ENCODE results near the gene COQ4. TPM values are rescaled to one million over a fixed set of nuclear protein-coding genes. Genes with fewer than 3 reads are reported as not detected.

COQ4 gene
- total RNA-seq, 1 donor from 2014 or later, result 42.1 TPM

- intact Hi-C loops (cut with micrococcal nuclease), result loop anchor here (1.0 to 5.0 kb wide), 15 partner anchors 9 to 416 kb away; partner anchors contain the start of genes CERCAM, CIZ1, COQ4 and GLE1
Observed at GRCh38 chr9:128370752-128371629, 48.4 kb downstream of the COQ4 start, which contains the start of gene URM1. URM1 (plus strand) TSS chr9:128371374; CDS start chr9:128371381, 7 bp downstream.

DNA sequence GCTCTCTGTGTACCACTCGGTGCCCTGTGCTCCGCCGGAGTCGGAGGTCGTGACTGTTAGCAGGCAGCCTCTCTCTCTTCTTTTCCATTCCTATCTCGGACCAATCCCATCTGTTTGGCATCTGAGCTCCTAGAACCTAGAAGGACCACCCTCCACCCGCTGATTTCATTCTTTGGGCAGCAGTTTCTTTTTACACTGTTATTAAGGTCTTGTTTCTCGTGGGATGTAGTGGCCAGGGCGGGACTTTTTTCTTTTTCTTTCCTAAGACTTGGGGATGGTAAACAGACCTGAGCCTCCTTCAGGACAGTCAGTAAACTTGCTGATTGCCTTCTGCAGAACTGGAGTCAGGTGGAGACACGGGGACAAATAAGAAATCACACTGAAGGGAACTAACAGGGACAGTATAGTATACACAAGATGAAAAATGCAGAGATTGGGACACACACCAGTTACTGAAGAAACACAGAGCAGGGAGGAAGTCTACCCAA, 49.0 kb downstream of the COQ4 start:
- intact Hi-C loops (cut with micrococcal nuclease), result loop anchor here (1.0 to 5.0 kb wide), 15 partner anchors 9 to 415 kb away; partner anchors contain the start of genes CERCAM, CIZ1, COQ4 and GLE1

- intact Hi-C loops (cut with micrococcal nuclease), result loop anchor here (5.0 kb wide), 1 partner anchor 245 kb away; the partner anchor contains the start of gene PTGES2
Observed at GRCh38 chr9:128372188-128372641, 49.6 kb downstream of the COQ4 start.

DNA sequence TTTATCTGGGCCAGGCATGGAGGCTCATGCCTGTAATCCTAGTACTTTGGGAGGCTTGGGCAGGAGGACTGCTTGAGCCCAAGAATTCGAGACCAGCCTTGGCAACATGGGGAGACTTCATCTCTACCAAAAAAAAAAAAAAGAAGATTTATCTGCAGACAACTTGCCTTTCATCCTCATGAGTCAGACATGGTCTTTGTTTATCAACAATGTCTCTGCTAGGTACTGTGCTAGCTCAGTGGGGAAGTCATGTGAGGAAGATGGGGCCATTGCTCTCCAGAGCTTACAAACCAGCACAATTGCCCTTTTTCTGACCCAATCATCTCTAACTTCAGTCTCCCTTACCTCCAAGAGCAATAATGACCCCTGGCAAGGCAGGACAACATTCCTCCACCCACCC, 50.1 kb downstream of the COQ4 start:
- intact Hi-C loops (cut with micrococcal nuclease), result loop anchor here (5.0 kb wide), 1 partner anchor 245 kb away; the partner anchor contains the start of gene PTGES2

- intact Hi-C loops (cut with micrococcal nuclease), result loop anchor here (5.0 kb wide), 1 partner anchor 247 kb away; the partner anchor contains the start of gene PTGES2
Observed at GRCh38 chr9:128374221-128374675, 51.6 kb downstream of the COQ4 start.

DNA sequence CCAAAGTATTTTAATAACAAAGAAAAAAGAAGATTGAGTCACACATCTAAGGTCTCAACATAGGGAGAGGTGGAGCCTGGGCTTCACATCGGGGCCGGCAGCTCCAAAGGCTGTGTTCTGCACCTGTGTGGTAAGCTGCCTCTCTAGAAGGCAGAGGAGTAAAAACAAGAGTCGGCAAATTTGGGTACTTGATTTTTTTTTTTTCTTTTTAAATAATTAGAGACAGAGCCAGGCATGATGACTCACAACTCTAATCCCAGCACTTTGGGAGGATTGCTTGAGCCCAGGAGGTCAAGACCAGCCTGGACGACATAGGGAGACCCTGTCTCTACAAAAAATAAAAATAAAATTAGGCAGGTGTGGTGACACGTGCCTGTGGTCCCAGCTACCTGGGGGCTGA, 53.2 kb downstream of the COQ4 start:
- intact Hi-C loops (cut with micrococcal nuclease), result no loop called here

GRCh38 chr9:128382261-128382660, 59.6 kb downstream of the COQ4 start:
- intact Hi-C loops (cut with micrococcal nuclease), result no loop called here

GRCh38 chr9:128383007-128383753, 60.5 kb downstream of the COQ4 start:
- intact Hi-C loops (cut with micrococcal nuclease), result no loop called here

Other genes starting within 250 kb of the COQ4 start
- 65.4 and 74.4 TPM in 2 replicates for gene PTGES2, start 195.1 kb upstream of the COQ4 start, total RNA-seq
- gene LCN2, start 173.4 kb upstream of the COQ4 start, total RNA-seq, result not detected in 2 replicates
- 79.8 and 83.8 TPM in 2 replicates for gene BBLN, start 162.6 kb upstream of the COQ4 start, total RNA-seq
- gene CIZ1, start 131.3 kb upstream of the COQ4 start, total RNA-seq, result 142 and 148 TPM in 2 replicates
- 0.37 and 0.49 TPM in 2 replicates for gene DNM1, start 119.5 kb upstream of the COQ4 start, total RNA-seq
- 53.0 and 63.9 TPM in 2 replicates for gene GOLGA2, start 46.8 kb upstream of the COQ4 start, total RNA-seq
- 9.1 and 9.7 TPM in 2 replicates for gene SWI5, start 46.6 kb upstream of the COQ4 start, total RNA-seq
- 27.9 and 29.0 TPM in 2 replicates for gene TRUB2, start 392 bp upstream of the COQ4 start, total RNA-seq
- gene SLC27A4, start 17.7 kb downstream of the COQ4 start, total RNA-seq, result 25.3 and 25.8 TPM in 2 replicates
- gene URM1, start 48.5 kb downstream of the COQ4 start, total RNA-seq, result 70.7 and 75.8 TPM in 2 replicates
- gene CERCAM, start 98.0 kb downstream of the COQ4 start, total RNA-seq, result 0.88 and 1.7 TPM in 2 replicates
- gene ODF2, start 133.2 kb downstream of the COQ4 start, total RNA-seq, result 43.4 and 47.0 TPM in 2 replicates
- 43.6 and 44.2 TPM in 2 replicates for gene GLE1, start 181.9 kb downstream of the COQ4 start, total RNA-seq
- 354 and 362 TPM in 2 replicates for gene SPTAN1, start 229.7 kb downstream of the COQ4 start, total RNA-seq